HG03108 (cell line): ENCODE results near the gene MPC1.
"Not testable (repeated sequence)": the region's sequence is repeated elsewhere in the genome, so short reads cannot be mapped to it uniquely, and the experiment has no call there.

ENCODE experiments used
- ATAC-seq: cut with Tn5 transposase; IDR thresholded peaks from one replicate; pipeline ENCODE4 v1.9.1; 2021; ENCODE audit warnings: moderate library complexity; ENCODE audit not compliant: unreplicated experiment

MPC1 gene

GRCh38 chr6:166408936-166409755 is 26.4 kb upstream of the MPC1 start:
- ATAC-seq = no peak

DNA sequence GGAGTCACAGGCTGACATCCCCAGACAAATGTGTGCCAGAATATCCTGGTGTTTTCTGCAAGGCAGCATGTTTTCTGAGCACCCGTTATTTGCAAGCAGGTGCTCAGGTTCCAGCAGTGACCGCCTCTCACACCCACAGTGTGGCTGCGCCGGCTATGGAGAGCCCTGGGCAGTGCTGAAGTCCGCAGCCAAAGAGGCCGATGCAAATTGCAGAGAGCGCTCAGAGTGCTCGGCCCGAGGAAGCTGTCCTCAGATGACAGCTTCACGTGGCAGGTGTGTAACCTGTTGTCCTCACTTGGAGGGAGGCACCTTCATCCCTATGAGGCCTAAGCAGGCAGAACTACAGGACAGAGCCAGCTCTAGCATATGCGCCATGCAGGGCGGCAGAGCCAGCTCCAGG is 23.5 kb upstream of the MPC1 start:
- no peak for ATAC-seq

DNA sequence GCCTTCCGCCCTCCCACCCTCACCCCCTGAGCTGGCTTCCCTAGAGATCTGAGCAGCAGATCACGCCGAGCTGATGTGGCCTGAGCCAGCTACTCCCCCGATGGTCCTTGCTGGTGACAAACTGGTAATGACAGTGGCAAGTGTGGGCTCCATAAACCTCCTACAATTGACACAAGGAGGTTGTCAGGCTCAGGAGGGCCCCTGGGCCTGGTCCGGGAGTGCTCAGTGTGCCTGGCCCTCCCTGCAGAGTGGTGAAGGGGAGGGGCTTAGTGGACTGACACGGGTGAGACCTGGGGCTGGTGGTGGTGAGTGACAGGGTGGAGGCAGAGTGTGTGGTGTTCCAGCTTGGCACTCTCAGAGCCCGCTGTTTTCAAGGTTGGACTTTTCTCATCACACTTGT is 22.6 kb upstream of the MPC1 start:
- ATAC-seq = no peak

DNA sequence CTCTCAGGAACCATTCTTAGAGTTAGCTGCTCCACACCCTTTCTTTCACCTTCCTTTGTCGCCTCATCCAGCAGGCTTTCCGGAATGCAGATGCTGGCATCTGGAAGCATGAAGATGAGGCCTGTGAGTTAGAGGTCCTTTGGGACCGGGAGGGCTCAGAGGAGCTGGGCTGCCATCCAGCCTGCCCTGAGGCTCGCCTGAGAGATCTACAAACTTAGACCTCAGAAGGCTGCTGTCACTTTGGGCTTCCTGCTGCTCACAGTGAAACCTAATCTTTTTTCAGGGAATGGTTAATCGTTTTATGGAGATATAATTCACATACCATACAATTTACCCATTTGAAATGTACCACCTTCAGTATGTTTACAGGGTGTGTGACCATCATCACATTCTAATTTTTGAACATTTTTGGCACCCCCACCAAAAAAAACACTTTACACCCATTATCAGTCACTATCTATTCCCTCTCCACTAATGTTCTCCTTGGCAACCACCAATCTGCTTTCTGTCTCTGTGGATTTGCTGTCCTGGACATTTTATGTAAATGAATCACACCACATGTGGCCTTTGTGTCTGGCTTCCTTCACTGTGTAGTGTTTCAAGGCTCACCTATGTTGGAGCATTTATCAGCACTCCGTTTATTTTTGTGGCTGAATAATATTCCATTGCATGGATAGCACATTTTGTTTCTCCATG is 20.0 kb upstream of the MPC1 start:
- no peak for ATAC-seq

GRCh38 chr6:166400649-166401250 is 18.0 kb upstream of the MPC1 start:
- ATAC-seq = not testable (repeated sequence)

GRCh38 chr6:166400181-166400580 is 17.4 kb upstream of the MPC1 start:
- ATAC-seq = no peak

- ATAC-seq = no peak
Measured at GRCh38 chr6:166398348-166398747, 15.6 kb upstream of the MPC1 start.

DNA sequence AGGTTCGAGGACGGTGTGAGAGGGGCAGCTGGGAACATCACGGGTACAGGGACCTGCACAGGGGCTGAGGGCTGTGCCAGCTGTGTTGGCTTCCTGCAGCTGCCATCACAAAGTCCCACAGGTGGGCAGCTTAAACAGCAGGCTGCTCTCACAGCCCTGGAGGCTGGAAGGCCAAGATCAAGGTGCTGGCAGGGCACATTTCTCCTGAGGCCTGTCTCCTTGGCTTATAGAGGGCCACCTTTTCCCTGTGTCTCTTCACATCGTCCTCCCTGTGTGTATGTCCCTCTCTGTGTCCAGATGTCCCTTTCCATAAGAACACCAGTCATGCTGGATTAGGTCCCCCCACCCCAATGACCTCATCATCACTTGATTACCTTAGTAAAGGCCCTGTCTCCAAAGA is 15.1 kb upstream of the MPC1 start:
- no peak for ATAC-seq

- ATAC-seq = no peak
Measured at GRCh38 chr6:166395778-166396177, 13.0 kb upstream of the MPC1 start.

DNA sequence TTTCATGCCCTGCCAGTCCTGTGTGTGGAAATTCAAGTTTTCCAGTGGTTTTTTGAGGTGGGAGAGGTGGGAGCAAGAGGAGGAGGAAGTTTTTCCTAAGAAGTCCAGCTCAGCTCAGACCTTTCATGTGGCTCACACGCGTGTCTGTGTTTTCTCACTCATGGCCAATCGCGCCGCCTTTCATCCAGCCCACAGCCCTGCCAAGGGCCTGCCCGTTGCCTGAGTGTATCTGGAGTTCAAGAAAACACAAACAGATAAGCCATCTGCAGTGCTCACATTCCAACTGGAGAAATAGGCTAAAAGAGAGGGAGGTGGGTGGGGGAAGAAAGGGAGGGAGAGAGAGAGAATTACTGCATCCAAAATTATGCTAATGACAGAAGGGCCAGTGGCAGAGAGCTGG is 12.6 kb upstream of the MPC1 start:
- ATAC-seq = no peak

- no peak for ATAC-seq
Measured at GRCh38 chr6:166394036-166394892, 11.5 kb upstream of the MPC1 start.

- no peak for ATAC-seq
Measured at GRCh38 chr6:166393535-166393823, 10.7 kb upstream of the MPC1 start.

DNA sequence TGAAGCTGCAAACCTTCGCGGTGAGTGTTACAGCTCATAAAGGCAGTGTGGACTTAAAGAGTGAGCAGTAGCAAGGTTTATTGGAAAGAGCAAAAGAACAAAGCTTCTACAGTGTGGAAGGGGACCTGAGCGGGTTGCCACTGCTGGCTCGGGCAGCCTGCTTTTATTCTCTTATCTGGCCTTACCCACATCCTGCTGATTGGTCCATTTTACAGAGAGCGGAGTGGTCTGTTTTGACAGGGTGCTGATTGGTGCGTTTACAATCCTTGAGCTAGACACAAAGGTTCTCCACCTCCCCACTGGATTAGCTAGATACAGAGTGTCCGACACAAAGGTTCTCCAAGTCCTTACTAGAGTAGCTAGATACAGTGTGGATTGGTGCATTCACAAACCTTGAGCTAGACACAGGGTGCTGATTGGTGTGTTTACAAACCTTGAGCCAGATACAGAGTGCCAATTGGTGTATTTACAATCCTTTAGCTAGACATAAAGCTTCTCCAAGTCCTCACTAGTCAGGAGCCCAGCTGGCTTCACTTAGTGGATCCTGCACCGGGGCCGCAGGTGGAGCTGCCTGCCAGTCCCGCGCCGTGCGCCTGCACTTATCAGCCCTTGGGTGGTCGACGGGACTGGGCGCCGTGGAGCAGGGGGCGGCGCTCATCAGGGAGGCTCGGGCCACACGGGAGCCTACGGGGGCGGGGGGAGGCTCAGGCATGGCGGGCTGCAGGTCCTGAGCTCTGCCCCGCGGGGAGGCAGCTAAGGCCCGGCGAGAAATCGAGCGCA is 10.2 kb upstream of the MPC1 start:
- not testable (repeated sequence) for ATAC-seq

DNA sequence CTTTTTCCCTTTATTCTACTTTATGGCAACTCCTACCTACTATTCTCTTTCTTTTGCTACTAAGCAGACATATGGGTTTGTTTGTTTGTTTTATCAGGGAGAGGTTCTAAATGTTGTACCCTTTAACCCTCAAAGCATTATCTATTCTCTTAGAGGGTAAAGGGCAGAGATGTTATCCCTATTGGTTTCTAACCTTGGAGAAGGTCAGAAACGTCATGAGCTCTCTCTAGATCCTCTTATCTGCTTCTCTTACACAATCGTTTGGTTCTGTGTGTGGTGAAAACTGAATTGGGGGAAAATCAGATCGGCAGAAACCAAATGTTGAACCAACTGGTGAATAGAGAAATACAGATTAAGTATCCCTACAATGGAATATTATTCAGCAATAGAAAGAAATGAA is 6.4 kb upstream of the MPC1 start:
- no peak for ATAC-seq

- no peak for ATAC-seq
Measured at GRCh38 chr6:166388290-166389004, 5.7 kb upstream of the MPC1 start.

DNA sequence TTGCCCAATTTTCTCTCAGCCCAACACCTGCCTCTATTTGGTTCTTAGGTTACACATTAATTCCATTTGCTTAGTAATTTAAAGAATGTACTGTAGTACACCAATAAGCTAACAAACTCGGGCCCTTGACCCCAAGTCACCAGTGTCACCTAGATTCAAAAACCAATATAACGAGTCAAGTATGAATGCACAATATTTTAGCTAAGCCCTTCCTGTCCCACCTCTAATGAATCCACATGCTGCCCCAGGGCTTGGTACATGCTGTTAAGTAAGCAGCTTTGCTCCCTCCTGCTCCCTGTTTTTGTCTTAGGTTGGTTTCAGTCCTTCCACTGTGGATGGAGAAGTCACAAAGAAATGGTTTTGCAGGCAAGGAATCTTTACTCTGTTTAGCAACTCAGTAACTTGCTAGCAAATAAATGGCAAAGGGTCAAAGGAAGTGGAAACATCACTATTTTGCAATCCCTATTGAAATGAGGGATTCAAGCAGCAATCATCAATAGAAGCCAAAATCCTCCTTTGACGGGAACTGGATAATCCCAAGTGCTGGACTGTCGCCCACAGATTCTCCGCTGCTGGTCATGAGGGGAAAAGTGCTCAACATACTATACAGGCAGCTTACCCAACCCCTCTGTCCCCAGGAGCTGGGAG is 5.0 kb upstream of the MPC1 start:
- no peak for ATAC-seq

- not testable (repeated sequence) for ATAC-seq
Measured at GRCh38 chr6:166387098-166387497, 4.4 kb upstream of the MPC1 start.

DNA sequence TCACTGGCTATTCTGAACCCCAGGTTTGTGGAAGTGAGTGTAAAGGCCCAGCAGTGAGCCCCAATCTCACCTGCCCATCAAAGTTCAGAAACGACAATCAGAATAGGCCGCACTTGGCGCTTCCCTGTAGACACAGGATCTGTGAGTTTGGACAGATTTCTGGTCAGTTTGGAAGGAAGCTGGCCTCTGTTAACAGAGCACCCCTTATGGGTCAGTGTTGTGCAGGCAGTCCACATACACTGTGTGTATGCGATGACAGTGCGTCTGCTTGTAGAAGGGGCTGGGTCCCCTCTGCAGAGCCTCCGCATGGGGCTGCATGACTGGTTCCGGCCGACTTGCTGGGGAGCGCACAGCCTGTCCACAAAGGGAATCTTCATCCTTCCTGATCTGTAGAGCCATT is 3.4 kb upstream of the MPC1 start:
- no peak for ATAC-seq

DNA sequence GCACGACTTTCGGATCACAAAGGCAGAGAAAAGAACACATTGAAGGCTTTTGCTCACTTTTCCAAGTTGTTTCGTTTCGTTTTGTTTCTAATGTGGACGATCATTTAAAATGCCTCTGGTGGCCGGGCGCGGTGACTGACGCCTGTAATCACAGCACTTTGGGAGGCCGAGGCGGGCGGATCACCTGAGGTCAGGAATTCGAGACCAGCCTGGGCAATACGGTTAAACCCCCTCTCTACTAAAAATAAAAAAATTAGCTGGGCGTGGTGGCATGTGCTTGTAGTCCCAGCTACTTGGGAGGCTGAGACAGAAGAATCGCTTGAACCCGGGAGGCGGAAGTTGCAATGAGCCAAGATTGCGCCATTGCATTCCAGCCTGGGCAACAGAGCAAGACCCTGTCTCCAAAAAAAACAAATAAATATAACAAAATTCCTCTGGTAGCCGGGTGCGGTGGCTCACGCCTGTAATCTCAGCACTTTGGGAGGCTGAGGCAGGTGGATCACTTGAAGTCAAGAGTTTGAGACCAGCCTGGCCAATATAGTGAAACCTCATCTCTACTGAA is 1.1 kb upstream of the MPC1 start:
- not testable (repeated sequence) for ATAC-seq
